HepG2 (cell line): Measurements from ENCODE around the gene NFKBIA. TPM values are rescaled to one million over a fixed set of nuclear protein-coding genes. Genes with fewer than 3 reads are reported as not detected.
A peak's percentile ranks its signal among the peaks of the same experiment; 100 is the strongest.

Experiments used
- KDM2A ChIP-seq: sonication (generic); formaldehyde crosslinking; IDR thresholded peaks from 2 replicates; pipeline ENCODE4 v1.4.0; 2020; ENCODE audit warnings: low read depth, missing genetic modification reagents, borderline replicate concordance
- SMC3 ChIP-seq: IDR thresholded peaks from 2 replicates; pipeline ENCODE4 v1.6.1; 2011; ENCODE audit warnings: low read length, improper control_type of control experiment
- STAG1 ChIP-seq: sonication (generic); formaldehyde crosslinking; IDR thresholded peaks from 2 replicates; pipeline ENCODE4 v1.4.0; 2020; ENCODE audit warnings: missing genetic modification reagents
- TEAD3 ChIP-seq: optimal IDR thresholded peaks from 2 replicates; pipeline ENCODE3; 2016; ENCODE audit warnings: borderline replicate concordance
- ZFP41 ChIP-seq: sonication (generic); formaldehyde crosslinking; IDR thresholded peaks from 2 replicates; pipeline ENCODE4 v1.4.0; 2020; ENCODE audit warnings: mild to moderate bottlenecking, missing genetic modification reagents, borderline replicate concordance
- ZFYVE20 ChIP-seq: sonication (generic); formaldehyde crosslinking; IDR thresholded peaks from 2 replicates; pipeline ENCODE4 v1.8.0; 2023; ENCODE audit warnings: low read depth, mild to moderate bottlenecking, moderate library complexity, missing genetic modification reagents, borderline replicate concordance
- ZMYM4 ChIP-seq: sonication (generic); formaldehyde crosslinking; IDR thresholded peaks from 2 replicates; pipeline ENCODE4 v1.8.1; 2023; ENCODE audit warnings: mild to moderate bottlenecking, missing genetic modification reagents
- ZNF362 ChIP-seq: sonication (generic); formaldehyde crosslinking; IDR thresholded peaks from 2 replicates; pipeline ENCODE4 v1.4.0; 2020; ENCODE audit warnings: missing genetic modification reagents, mild to moderate bottlenecking, borderline replicate concordance
- ZNF614 ChIP-seq: IDR thresholded peaks from 2 replicates; pipeline ENCODE4 v1.6.1; 2018; ENCODE audit warnings: missing biosample characterization, missing genetic modification reagents, inconsistent platforms, borderline replicate concordance
- ZNF770 ChIP-seq: sonication (generic); formaldehyde crosslinking; IDR thresholded peaks from 2 replicates; pipeline ENCODE4 v1.5.0; 2020; ENCODE audit warnings: mild to moderate bottlenecking, missing genetic modification reagents
- ZNF841 ChIP-seq: sonication (generic); formaldehyde crosslinking; IDR thresholded peaks from 2 replicates; pipeline ENCODE4 v1.8.1; 2023; ENCODE audit warnings: missing genetic modification reagents, borderline replicate concordance
- polyA plus RNA-seq, 8 experiments: library from polyadenylated mRNA; depleted of rRNA in 3 of 8; stranded (reverse) in 7 of 8; unstranded in 1 of 8; fragments of >200 nt; fragmentation: Illumina TruSeq in 4 of 8; extraction: Trizol in 4 of 8; gene quantifications; 2 replicates each; pipeline versions ENCODE4 v1.2.1 to v1.2.3, GENCODE V29; 2011 to 2016; ENCODE audit warnings: low read depth in 4 of 8, missing spikeins in 1 of 8, mixed read lengths in 1 of 8; ENCODE audit not compliant: insufficient read depth in 1 of 8
- total RNA-seq, 5 experiments: library from RNA; depleted of rRNA; stranded (reverse); fragments of >200 nt; fragmentation: Illumina TruSeq; extraction: Trizol; gene quantifications; 2 replicates each; pipeline ENCODE4 v1.2.3, GENCODE V29; 2016; ENCODE audit warnings: low read depth in 1 of 5
- TF ChIP-seq, protein P1 (sequence below): sonication (generic); formaldehyde crosslinking; IDR thresholded peaks from 2 replicates; pipeline ENCODE4 v1.5.1; 2020; ENCODE audit warnings: missing genetic modification reagents, mild to moderate bottlenecking, borderline replicate concordance

Gene NFKBIA
- total and polyA plus RNA-seq, 2 of the 13 experiments (the other 11 are each of a cell fraction or from before 2014, with no cell fraction given) = 197 to 319 TPM

GRCh38 chr14:35438910-35439713, 34.6 kb upstream of the NFKBIA start (continued):
- peak; percentile 18; the same call in 1 of the 2 replicates for TF ChIP-seq ZNF770 (CRISPR knock-in tag)
- TF ChIP-seq, protein P1, sequence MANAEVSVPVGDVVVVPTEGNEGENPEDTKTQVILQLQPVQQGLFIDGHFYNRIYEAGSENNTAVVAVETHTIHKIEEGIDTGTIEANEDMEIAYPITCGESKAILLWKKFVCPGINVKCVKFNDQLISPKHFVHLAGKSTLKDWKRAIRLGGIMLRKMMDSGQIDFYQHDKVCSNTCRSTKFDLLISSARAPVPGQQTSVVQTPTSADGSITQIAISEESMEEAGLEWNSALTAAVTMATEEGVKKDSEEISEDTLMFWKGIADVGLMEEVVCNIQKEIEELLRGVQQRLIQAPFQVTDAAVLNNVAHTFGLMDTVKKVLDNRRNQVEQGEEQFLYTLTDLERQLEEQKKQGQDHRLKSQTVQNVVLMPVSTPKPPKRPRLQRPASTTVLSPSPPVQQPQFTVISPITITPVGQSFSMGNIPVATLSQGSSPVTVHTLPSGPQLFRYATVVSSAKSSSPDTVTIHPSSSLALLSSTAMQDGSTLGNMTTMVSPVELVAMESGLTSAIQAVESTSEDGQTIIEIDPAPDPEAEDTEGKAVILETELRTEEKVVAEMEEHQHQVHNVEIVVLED (CRISPR knock-in tag) = 0 out of 2 replicates have a peak, but pooled peaks have one; percentile 34
- TF ChIP-seq SMC3 = peak; percentile 39; the same call in 1 of the 2 replicates
- peak; percentile 77 for TF ChIP-seq STAG1 (CRISPR knock-in tag)
- TF ChIP-seq KDM2A (CRISPR knock-in tag) = no peak
- TF ChIP-seq ZNF614 (CRISPR knock-in tag) = 0 out of 2 replicates have a peak, but pooled peaks have one; percentile 36
- TF ChIP-seq ZNF362 (CRISPR knock-in tag) = peak; percentile 97
- TF ChIP-seq ZFYVE20 = no peak
- TF ChIP-seq ZMYM4 (CRISPR knock-in tag) = 0 out of 2 replicates have a peak, but pooled peaks have one; percentile 11
- TF ChIP-seq ZNF841 (CRISPR knock-in tag) = no peak
- TF ChIP-seq TEAD3 (CRISPR knock-in tag) = peak; percentile 22
- no peak for TF ChIP-seq ZFP41 (CRISPR knock-in tag)
- TF ChIP-seq, all 625 proteins: peak for 24
